Hepatocyte (in vitro differentiated cells): ENCODE measurements around the gene JMJD1C. TPM values are rescaled to one million over a fixed set of nuclear protein-coding genes. Genes with fewer than 3 reads are reported as not detected.

Experiments used
- DNase-seq: peaks from one replicate; pipeline ENCODE4 v3.0.0-alpha.2; 2016; ENCODE audit warnings: low spot score
- H2AFZ ChIP-seq: fragments of 200-600 bp; sonication (generic); 2 replicates; pipeline ENCODE4 v1.6.0; 2016; ENCODE audit warnings: antibody characterized with exemption, mild to moderate bottlenecking
- H3K27ac ChIP-seq: fragments of 200-600 bp; sonication (generic); 2 replicates; pipeline ENCODE4 v1.5.1; 2016; ENCODE audit warnings: mild to moderate bottlenecking
- H3K27me3 ChIP-seq: fragments of 200-600 bp; sonication (generic); 2 replicates; pipeline ENCODE4 v1.6.1; 2016
- H3K36me3 ChIP-seq: fragments of 200-600 bp; sonication (generic); replicated peaks from 2 replicates; pipeline ENCODE4 v1.5.1; 2016; ENCODE audit warnings: low read depth; ENCODE audit not compliant: insufficient read depth
- H3K4me1 ChIP-seq: fragments of 200-600 bp; sonication (generic); 2 replicates; pipeline ENCODE4 v1.5.1; 2016; ENCODE audit warnings: mild to moderate bottlenecking, moderate library complexity; ENCODE audit not compliant: insufficient read depth
- H3K4me2 ChIP-seq: fragments of 200-600 bp; sonication (generic); 2 replicates; pipeline ENCODE4 v1.6.0; 2016
- H3K4me3 ChIP-seq: fragments of 200-600 bp; sonication (generic); 2 replicates; pipeline ENCODE4 v1.5.1; 2016; ENCODE audit warnings: mild to moderate bottlenecking
- H3K79me2 ChIP-seq: fragments of 200-600 bp; sonication (generic); 2 replicates; pipeline ENCODE4 v1.6.0; 2017; ENCODE audit warnings: mild to moderate bottlenecking
- H3K9me2 ChIP-seq: fragments of 200-600 bp; sonication (generic); replicated peaks from 2 replicates; pipeline ENCODE4 v1.6.0; 2017; ENCODE audit warnings: mild to moderate bottlenecking; ENCODE audit not compliant: insufficient read depth
- H3K9me3 ChIP-seq: fragments of 200-600 bp; sonication (generic); 2 replicates; pipeline ENCODE4 v1.5.1; 2016; ENCODE audit warnings: low read depth, mild to moderate bottlenecking
- H4K20me1 ChIP-seq: fragments of 200-600 bp; sonication (generic); 2 replicates; pipeline ENCODE4 v1.6.0; 2016; ENCODE audit warnings: mild to moderate bottlenecking; ENCODE audit not compliant: insufficient read depth, poor library complexity, severe bottlenecking
- EZH2 ChIP-seq: fragments of 200-600 bp; sonication (generic); IDR thresholded peaks from 2 replicates; pipeline ENCODE4 v1.6.1; 2016; ENCODE audit warnings: antibody characterized with exemption, mild to moderate bottlenecking, borderline replicate concordance
- EZH2phosphoT487 ChIP-seq: fragments of 200-600 bp; sonication (generic); IDR thresholded peaks from one replicate; pipeline ENCODE4 v1.6.1; 2018; ENCODE audit warnings: antibody characterized with exemption, mild to moderate bottlenecking, low read depth, moderate library complexity; ENCODE audit not compliant: unreplicated experiment, severe bottlenecking
- WGBS: methylation state at CpG from one replicate; pipeline ENCODE4 v1.1.6; 2016; ENCODE audit warnings: low lambda C conversion rate; ENCODE audit errors: missing lambda C conversion rate; 5-methylcytosine and 5-hydroxymethylcytosine counted together
- polyA plus RNA-seq: library from polyadenylated mRNA; unstranded; fragments of >200 nt; fragmentation: Nextera tagmentation; extraction: Ambion mirVana; gene quantifications from 2 replicates; pipeline ENCODE4 v1.2.1, GENCODE V29; 2016
- total RNA-seq: library from RNA; depleted of rRNA; stranded (reverse); fragments of >200 nt; gene quantifications from 2 replicates; pipeline ENCODE4 v1.2.3, GENCODE V29; 2014
- TF ChIP-seq, protein P1 (sequence below): fragments of 200-600 bp; sonication (generic); IDR thresholded peaks from 2 replicates; pipeline ENCODE4 v1.5.1; 2016; ENCODE audit warnings: antibody characterized with exemption, mild to moderate bottlenecking; ENCODE audit not compliant: poor library complexity

The JMJD1C gene
- total and polyA plus RNA-seq, 2 experiments from 2014 or later, result 43.2 to 177 TPM

DNA sequence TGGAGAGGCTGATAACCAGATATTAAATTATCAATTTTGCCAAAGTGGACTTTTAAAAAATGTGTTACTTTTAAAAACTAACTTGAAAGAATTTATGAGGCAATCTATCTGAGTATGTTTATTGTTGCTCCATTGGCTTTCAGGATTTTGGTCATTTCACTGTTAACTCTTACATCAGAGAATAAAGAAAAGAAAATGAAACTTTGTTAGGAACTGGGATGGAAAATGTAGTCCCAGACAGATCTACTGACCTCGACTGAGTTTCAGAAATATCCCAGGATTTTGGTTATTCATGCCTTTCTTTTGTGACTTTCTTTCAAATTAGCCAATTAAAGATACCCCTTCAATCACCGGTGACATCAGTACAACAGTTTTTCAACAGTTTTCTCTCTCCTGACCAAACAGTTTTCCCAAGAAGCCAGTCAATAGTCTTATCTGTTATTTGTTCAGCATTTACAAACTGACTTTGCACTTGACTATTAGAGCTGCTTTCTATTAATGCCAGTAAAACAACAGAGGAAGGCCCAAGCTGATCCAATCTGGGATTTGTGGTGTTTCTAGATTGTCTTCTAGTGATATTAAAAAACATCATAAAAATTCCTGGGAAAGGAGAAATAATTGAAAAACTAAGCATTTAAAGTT lies 296.8 kb downstream of the JMJD1C start:
- no peaks in the 10 kb centered on the region for H3K36me3 ChIP-seq
- no peaks in the 10 kb centered on the region for H3K27me3 ChIP-seq
- peaks cover 3% of the 10 kb centered on the region for H3K4me1 ChIP-seq
- H3K79me2 ChIP-seq, result no peaks in the 10 kb centered on the region
- TF ChIP-seq EZH2phosphoT487, result no peak
- TF ChIP-seq, protein P1, sequence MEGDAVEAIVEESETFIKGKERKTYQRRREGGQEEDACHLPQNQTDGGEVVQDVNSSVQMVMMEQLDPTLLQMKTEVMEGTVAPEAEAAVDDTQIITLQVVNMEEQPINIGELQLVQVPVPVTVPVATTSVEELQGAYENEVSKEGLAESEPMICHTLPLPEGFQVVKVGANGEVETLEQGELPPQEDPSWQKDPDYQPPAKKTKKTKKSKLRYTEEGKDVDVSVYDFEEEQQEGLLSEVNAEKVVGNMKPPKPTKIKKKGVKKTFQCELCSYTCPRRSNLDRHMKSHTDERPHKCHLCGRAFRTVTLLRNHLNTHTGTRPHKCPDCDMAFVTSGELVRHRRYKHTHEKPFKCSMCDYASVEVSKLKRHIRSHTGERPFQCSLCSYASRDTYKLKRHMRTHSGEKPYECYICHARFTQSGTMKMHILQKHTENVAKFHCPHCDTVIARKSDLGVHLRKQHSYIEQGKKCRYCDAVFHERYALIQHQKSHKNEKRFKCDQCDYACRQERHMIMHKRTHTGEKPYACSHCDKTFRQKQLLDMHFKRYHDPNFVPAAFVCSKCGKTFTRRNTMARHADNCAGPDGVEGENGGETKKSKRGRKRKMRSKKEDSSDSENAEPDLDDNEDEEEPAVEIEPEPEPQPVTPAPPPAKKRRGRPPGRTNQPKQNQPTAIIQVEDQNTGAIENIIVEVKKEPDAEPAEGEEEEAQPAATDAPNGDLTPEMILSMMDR, result no peak
- H4K20me1 ChIP-seq, result no peaks in the 10 kb centered on the region
- H3K9me2 ChIP-seq, result no peaks in the 10 kb centered on the region
- DNase-seq, result no peak
- H3K9me3 ChIP-seq, result no peaks in the 10 kb centered on the region
- H3K4me3 ChIP-seq, result no peak overlapping the region
- no peak overlapping the region for H2AFZ ChIP-seq
- H3K27ac ChIP-seq, result no peak overlapping the region
- 72% methylated on average over 2 of the region's 2 CpGs for WGBS
- H3K4me2 ChIP-seq, result no peak overlapping the region

DNA sequence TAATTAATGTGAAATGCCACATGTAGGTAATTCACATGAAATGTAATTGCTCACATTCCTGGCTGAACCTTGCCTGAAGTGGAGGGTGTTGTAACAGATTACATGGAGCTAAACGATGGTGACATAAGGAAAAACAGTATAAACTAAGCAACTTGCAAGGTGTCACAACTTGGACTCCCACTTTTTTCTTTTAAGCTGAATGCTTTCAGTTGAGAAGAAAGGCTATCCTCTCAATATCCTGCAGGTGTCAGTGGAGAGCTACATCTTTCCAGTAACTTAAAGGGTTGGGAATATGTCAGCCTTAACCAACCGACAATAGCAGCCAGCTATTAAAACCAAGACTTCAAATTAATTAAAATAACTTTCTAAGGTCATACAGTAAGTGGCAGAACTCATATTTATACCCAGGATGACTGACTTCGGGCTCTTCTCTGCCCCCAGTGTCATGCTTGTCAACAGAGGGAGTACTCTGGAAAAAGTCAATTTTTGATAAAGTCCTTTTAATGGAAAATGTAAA lies 299.0 kb downstream of the JMJD1C start:
- peak; percentile 81 for DNase-seq
- WGBS, result 33% methylated on average over 3 of the region's 3 CpGs
- H3K79me2 ChIP-seq, result no peaks in the 10 kb centered on the region
- no peak overlapping the region for H2AFZ ChIP-seq
- H3K4me1 ChIP-seq, result peaks cover 3% of the 10 kb centered on the region
- H3K4me3 ChIP-seq, result no peak overlapping the region
- no peaks in the 10 kb centered on the region for H3K9me2 ChIP-seq
- no peaks in the 10 kb centered on the region for H3K27me3 ChIP-seq
- no peaks in the 10 kb centered on the region for H3K36me3 ChIP-seq
- TF ChIP-seq EZH2phosphoT487, result no peak
- TF ChIP-seq, protein P1, result peak; percentile 62
- no peak for TF ChIP-seq EZH2
- H3K4me2 ChIP-seq, result no peak overlapping the region
- no peaks in the 10 kb centered on the region for H4K20me1 ChIP-seq
- no peaks in the 10 kb centered on the region for H3K9me3 ChIP-seq
- no peak overlapping the region for H3K27ac ChIP-seq

DNA sequence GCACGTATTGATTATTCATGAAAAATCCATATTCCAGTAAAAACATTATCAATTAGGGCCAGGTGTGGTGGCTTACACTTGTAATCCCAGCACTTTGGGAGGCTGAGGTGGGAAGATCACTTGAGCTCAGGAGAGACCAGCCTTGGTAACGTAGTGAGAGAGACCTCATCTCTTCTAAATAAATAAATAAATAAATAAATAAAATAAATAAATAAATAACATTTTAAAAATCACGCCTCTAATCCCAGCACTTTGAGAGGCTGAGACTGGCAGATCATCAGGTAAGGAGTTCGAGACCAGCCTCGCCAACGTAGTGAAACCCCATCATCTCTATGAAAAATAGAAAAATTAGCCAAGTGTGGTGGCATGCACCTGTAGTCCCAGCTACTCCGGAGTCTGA lies 300.5 kb downstream of the JMJD1C start:
- H3K4me1 ChIP-seq, result peaks cover 3% of the 10 kb centered on the region
- no peak for DNase-seq
- no peaks in the 10 kb centered on the region for H3K9me3 ChIP-seq
- no peaks in the 10 kb centered on the region for H4K20me1 ChIP-seq
- H3K4me2 ChIP-seq, result no peak overlapping the region
- H3K27ac ChIP-seq, result no peak overlapping the region
- WGBS, result 98% methylated on average over 7 of the region's 7 CpGs
- no peak overlapping the region for H3K4me3 ChIP-seq
- no peaks in the 10 kb centered on the region for H3K27me3 ChIP-seq
- TF ChIP-seq EZH2phosphoT487, result no peak
- no peak for TF ChIP-seq EZH2
- TF ChIP-seq, protein P1, result no peak
- no peaks in the 10 kb centered on the region for H3K79me2 ChIP-seq
- H3K36me3 ChIP-seq, result no peaks in the 10 kb centered on the region
- no peaks in the 10 kb centered on the region for H3K9me2 ChIP-seq
- H2AFZ ChIP-seq, result no peak overlapping the region
